HCT116 (cell line): ENCODE data around the gene NEDD4L. TPM values are rescaled to one million over a fixed set of nuclear protein-coding genes. Genes with fewer than 3 reads are reported as not detected.

Experiments used
- ATAC-seq: fragments of 200-7000 bp; cut with Tn5 transposase; 2 replicates; pipeline ENCODE4 v1.9.1; 2020; ENCODE audit warnings: mild to moderate bottlenecking, moderate library complexity
- BruUV-seq: library from RNA; stranded (reverse); fragments of 400-500 nt; replicated peaks from 2 replicates; lab custom pipeline; 2021; lab: Mats Ljungman, UMichigan
- CTCF ChIA-PET: fragments of 300-600 bp; sonication (Branson Sonifier 250); formaldehyde crosslinking; loops from one replicate; lab custom pipeline; 2021; ENCODE audit warnings: antibody characterized with exemption; lab: Charles Lee
- POLR2A ChIA-PET: fragments of 300-600, 350-600 bp; sonication (Branson Sonifier 250); formaldehyde crosslinking; loops from one replicate; lab custom pipeline; 2021; ENCODE audit warnings: antibody characterized with exemption; lab: Charles Lee
- RAD21 ChIA-PET, 2 experiments: fragments of 300-600 bp; sonication (Branson Sonifier 250); formaldehyde crosslinking; loops; one replicate each; lab custom pipeline; 2023; ENCODE audit warnings: low total read pairs in 2 of 2; ENCODE audit not compliant: uncharacterized antibody in 2 of 2, unreplicated experiment in 2 of 2, low non-redundant PET in 1 of 2; lab: Charles Lee
- DNase-seq: peaks from one replicate; pipeline ENCODE4 v3.0.0-alpha.2; 2010; ENCODE audit warnings: low read depth, low spot score
- H2AFZ ChIP-seq: fragments of 200-600 bp; shearing (Covaris generic), sonication (generic); 2 replicates; pipeline ENCODE4 v1.6.1; 2017; ENCODE audit warnings: low read depth, mixed run types, mixed read lengths, antibody characterized with exemption, low read length; ENCODE audit not compliant: poor library complexity, severe bottlenecking
- H3K27ac ChIP-seq: 2 replicates; pipeline ENCODE4 v1.5.1; 2012; ENCODE audit warnings: low read depth, low read length
- H3K27me3 ChIP-seq: fragments of 200-600 bp; sonication (generic); 2 replicates; pipeline ENCODE4 v1.6.1; 2016; ENCODE audit warnings: mixed run types, low read length, mixed read lengths; ENCODE audit not compliant: insufficient read depth
- H3K36me3 ChIP-seq, 2 experiments: fragments of 200-500 bp in 1 of 2; fragments of 200-600 bp in 1 of 2; sonication (Bioruptor generic) in 1 of 2; sonication (generic) in 1 of 2; 2 replicates each; pipeline versions ENCODE4 v1.5.1 to v1.6.1; 2014 to 2016; ENCODE audit warnings: low read length in 2 of 2, inconsistent platforms in 1 of 2, mixed read lengths in 1 of 2, mixed run types in 1 of 2; ENCODE audit not compliant: insufficient read depth in 2 of 2, control insufficient read depth in 1 of 2
- H3K4me1 ChIP-seq, 2 experiments: fragments of 200-600 bp in 1 of 2; sonication (generic) in 1 of 2; 2 replicates each; pipeline versions ENCODE4 v1.5.1 to v1.6.1; 2012 to 2017; ENCODE audit warnings: low read length in 2 of 2, inconsistent platforms in 1 of 2, mild to moderate bottlenecking in 1 of 2, mixed read lengths in 1 of 2, mixed run types in 1 of 2, moderate library complexity in 1 of 2; ENCODE audit not compliant: insufficient read depth in 2 of 2, control insufficient read depth in 1 of 2
- H3K4me2 ChIP-seq: fragments of 200-600 bp; sonication (generic); 2 replicates; pipeline ENCODE4 v1.6.1; 2017; ENCODE audit warnings: mixed run types, low read length, mixed read lengths
- H3K4me3 ChIP-seq, 2 experiments: fragments of 200-600 bp in 1 of 2; sonication (generic) in 1 of 2; replicated peaks in 1 of 2; 2 replicates each; pipeline ENCODE4 v1.5.1; 2011 to 2016; ENCODE audit warnings: low read length in 2 of 2, control low read depth in 1 of 2, low read depth in 1 of 2, mild to moderate bottlenecking in 1 of 2, mixed read lengths in 1 of 2, mixed run types in 1 of 2
- H3K79me2 ChIP-seq: fragments of 200-600 bp; sonication (generic); 2 replicates; pipeline ENCODE4 v1.6.1; 2017; ENCODE audit warnings: mild to moderate bottlenecking, mixed run types, low read length, moderate library complexity, mixed read lengths; ENCODE audit not compliant: insufficient read depth
- H3K9ac ChIP-seq: fragments of 200-600 bp; sonication (generic); 2 replicates; pipeline ENCODE4 v1.6.1; 2016; ENCODE audit warnings: low read length, mixed read lengths
- H3K9me2 ChIP-seq: fragments of 200-600 bp; sonication (generic), shearing (Covaris generic); 2 replicates; pipeline ENCODE4 v1.6.1; 2017; ENCODE audit warnings: mixed run types, mild to moderate bottlenecking, moderate library complexity; ENCODE audit not compliant: insufficient read depth
- H3K9me3 ChIP-seq, 2 experiments: fragments of 200-500 bp in 1 of 2; fragments of 200-600 bp in 1 of 2; sonication (Bioruptor generic) in 1 of 2; sonication (generic) in 1 of 2; 2 replicates each; pipeline ENCODE4 v1.6.1; 2014 to 2017; ENCODE audit warnings: low read length in 2 of 2, mixed read lengths in 2 of 2, inconsistent platforms in 1 of 2, low read depth in 1 of 2, mild to moderate bottlenecking in 1 of 2, mixed run types in 1 of 2, moderate library complexity in 1 of 2; ENCODE audit not compliant: control insufficient read depth in 1 of 2, insufficient read depth in 1 of 2
- H4K20me1 ChIP-seq: fragments of 200-600 bp; sonication (generic), shearing (Covaris generic); 2 replicates; pipeline ENCODE4 v1.6.1; 2017; ENCODE audit warnings: mixed run types, mild to moderate bottlenecking, moderate library complexity; ENCODE audit not compliant: insufficient read depth
- CBX3 ChIP-seq: IDR thresholded peaks from 2 replicates; pipeline ENCODE4 v1.6.1; 2012; ENCODE audit warnings: low read depth
- CEBPB ChIP-seq: IDR thresholded peaks from 2 replicates; pipeline ENCODE4 v1.6.1; 2012; ENCODE audit warnings: low read depth
- EGR1 ChIP-seq: IDR thresholded peaks from 2 replicates; pipeline ENCODE4 v1.6.1; 2012; ENCODE audit warnings: low read depth
- ELF1 ChIP-seq: IDR thresholded peaks from 2 replicates; pipeline ENCODE4 v1.6.1; 2012; ENCODE audit warnings: low read depth, borderline replicate concordance
- EZH2 ChIP-seq: fragments of 200-600 bp; sonication (generic); IDR thresholded peaks from 2 replicates; pipeline ENCODE4 v1.6.1; 2017; ENCODE audit warnings: antibody characterized with exemption, mixed run types
- JUND ChIP-seq: IDR thresholded peaks from 2 replicates; pipeline ENCODE4 v1.6.1; 2012
- SIN3A ChIP-seq: IDR thresholded peaks from 2 replicates; pipeline ENCODE4 v1.6.1; 2012; ENCODE audit warnings: low read depth
- SP1 ChIP-seq: IDR thresholded peaks from 2 replicates; pipeline ENCODE4 v1.6.1; 2012; ENCODE audit warnings: low read depth
- SRF ChIP-seq: IDR thresholded peaks from 2 replicates; pipeline ENCODE4 v1.6.1; 2012; ENCODE audit warnings: low read depth
- TCF7L2 ChIP-seq: IDR thresholded peaks from 2 replicates; pipeline ENCODE4 v1.7.0; 2011; ENCODE audit warnings: borderline replicate concordance, inconsistent platforms; ENCODE audit not compliant: insufficient read depth, insufficient read length; ENCODE audit errors: extremely low read depth
- YY1 ChIP-seq: IDR thresholded peaks from 2 replicates; pipeline ENCODE4 v1.6.1; 2011; ENCODE audit warnings: low read length, low read depth, moderate library complexity, mild to moderate bottlenecking; ENCODE audit not compliant: insufficient replicate concordance; ENCODE audit errors: extremely low read depth
- ZNF274 ChIP-seq: fragments of 200-500 bp; sonication (Bioruptor generic); IDR thresholded peaks from 2 replicates; pipeline ENCODE4 v1.6.1; 2014; ENCODE audit warnings: mild to moderate bottlenecking, low read depth, low read length, inconsistent platforms
- intact Hi-C: fragments of 100-400 bp; cut with micrococcal nuclease; formaldehyde crosslinking; loops from 2 replicates; pipeline ENCODE4 v1.10.0; 2022
- total RNA-seq: library from RNA; stranded (reverse); gene quantifications from one replicate; pipeline ENCODE4 v1.2.1, GENCODE V29; 2021; ENCODE audit not compliant: unreplicated experiment
- TF ChIP-seq, protein P1 (sequence below): IDR thresholded peaks from 2 replicates; pipeline ENCODE4 v1.6.1; 2011; ENCODE audit warnings: mild to moderate bottlenecking, low read length, moderate library complexity; ENCODE audit not compliant: insufficient replicate concordance; ENCODE audit errors: extremely low read depth
- TF ChIP-seq, protein P2 (sequence below): IDR thresholded peaks from 2 replicates; pipeline ENCODE4 v1.6.1; 2012
- TF ChIP-seq, protein P3 (sequence below), 3 experiments: fragments of 200-600 bp in 1 of 3; sonication (generic) in 1 of 3; IDR thresholded peaks in 2 of 3; conservative IDR thresholded peaks in 1 of 3; 2 replicates each; pipeline ENCODE4 v1.5.1; 2012 to 2017; ENCODE audit warnings: low read depth in 2 of 3, low read length in 2 of 3, antibody characterized with exemption in 1 of 3, borderline replicate concordance in 1 of 3, control low read depth in 1 of 3, mild to moderate bottlenecking in 1 of 3, mixed read lengths in 1 of 3, mixed run types in 1 of 3, moderate library complexity in 1 of 3; ENCODE audit not compliant: insufficient read depth in 1 of 3

The NEDD4L gene
- total RNA-seq, 1 experiment from 2014 or later, result 41.5 TPM

DNA sequence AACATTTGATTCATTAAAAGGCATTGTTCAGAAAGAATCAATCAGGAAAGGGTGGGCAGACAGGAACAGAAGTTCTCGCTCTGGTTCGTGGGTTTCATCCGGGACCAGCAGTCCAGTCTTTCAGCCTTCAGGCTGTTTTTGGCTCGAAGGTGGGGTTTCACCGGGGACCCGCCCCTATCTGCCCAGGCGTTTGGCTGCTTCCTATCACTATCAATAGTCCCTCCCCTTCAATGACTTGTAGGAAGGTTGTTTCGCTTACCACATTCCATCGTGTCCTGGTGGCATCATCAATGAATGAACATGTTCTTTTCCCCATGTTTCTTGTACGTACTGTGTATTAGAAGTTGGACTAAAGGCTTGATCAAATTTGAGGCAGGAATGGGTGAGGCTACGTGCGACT lies 130.3 kb downstream of the NEDD4L start:
- H3K4me1 ChIP-seq, result peaks cover 17 to 22% of the 10 kb centered on the region in 2 experiments
- H2AFZ ChIP-seq, result no peak overlapping the region
- H4K20me1 ChIP-seq, result no peaks in the 10 kb centered on the region
- ChIA-PET RAD21 (no interaction called here), CTCF (no interaction called here), POLR2A (no interaction called here)
- no peaks in the 10 kb centered on the region for H3K9me2 ChIP-seq
- no peak for ATAC-seq
- no peaks in the 10 kb centered on the region for H3K27me3 ChIP-seq
- no peaks in the 10 kb centered on the region for H3K79me2 ChIP-seq
- no peak overlapping the region for H3K4me2 ChIP-seq
- no peaks in the 10 kb centered on the region for H3K36me3 ChIP-seq
- H3K9ac ChIP-seq, result no peak overlapping the region
- H3K4me3 ChIP-seq, result no peak overlapping the region
- intact Hi-C loops, result no loop called here
- no peak overlapping the region for H3K27ac ChIP-seq
- BruUV-seq, result no TSS peak
- DNase-seq, result no peak
- no peaks in the 10 kb centered on the region for H3K9me3 ChIP-seq
- no peak for TF ChIP-seq JUND
- no peak for TF ChIP-seq SIN3A
- no peak for TF ChIP-seq ZNF274
- TF ChIP-seq, protein P1, sequence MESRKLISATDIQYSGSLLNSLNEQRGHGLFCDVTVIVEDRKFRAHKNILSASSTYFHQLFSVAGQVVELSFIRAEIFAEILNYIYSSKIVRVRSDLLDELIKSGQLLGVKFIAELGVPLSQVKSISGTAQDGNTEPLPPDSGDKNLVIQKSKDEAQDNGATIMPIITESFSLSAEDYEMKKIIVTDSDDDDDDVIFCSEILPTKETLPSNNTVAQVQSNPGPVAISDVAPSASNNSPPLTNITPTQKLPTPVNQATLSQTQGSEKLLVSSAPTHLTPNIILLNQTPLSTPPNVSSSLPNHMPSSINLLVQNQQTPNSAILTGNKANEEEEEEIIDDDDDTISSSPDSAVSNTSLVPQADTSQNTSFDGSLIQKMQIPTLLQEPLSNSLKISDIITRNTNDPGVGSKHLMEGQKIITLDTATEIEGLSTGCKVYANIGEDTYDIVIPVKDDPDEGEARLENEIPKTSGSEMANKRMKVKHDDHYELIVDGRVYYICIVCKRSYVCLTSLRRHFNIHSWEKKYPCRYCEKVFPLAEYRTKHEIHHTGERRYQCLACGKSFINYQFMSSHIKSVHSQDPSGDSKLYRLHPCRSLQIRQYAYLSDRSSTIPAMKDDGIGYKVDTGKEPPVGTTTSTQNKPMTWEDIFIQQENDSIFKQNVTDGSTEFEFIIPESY, result no peak
- TF ChIP-seq YY1, result no peak
- TF ChIP-seq CBX3, result no peak

DNA sequence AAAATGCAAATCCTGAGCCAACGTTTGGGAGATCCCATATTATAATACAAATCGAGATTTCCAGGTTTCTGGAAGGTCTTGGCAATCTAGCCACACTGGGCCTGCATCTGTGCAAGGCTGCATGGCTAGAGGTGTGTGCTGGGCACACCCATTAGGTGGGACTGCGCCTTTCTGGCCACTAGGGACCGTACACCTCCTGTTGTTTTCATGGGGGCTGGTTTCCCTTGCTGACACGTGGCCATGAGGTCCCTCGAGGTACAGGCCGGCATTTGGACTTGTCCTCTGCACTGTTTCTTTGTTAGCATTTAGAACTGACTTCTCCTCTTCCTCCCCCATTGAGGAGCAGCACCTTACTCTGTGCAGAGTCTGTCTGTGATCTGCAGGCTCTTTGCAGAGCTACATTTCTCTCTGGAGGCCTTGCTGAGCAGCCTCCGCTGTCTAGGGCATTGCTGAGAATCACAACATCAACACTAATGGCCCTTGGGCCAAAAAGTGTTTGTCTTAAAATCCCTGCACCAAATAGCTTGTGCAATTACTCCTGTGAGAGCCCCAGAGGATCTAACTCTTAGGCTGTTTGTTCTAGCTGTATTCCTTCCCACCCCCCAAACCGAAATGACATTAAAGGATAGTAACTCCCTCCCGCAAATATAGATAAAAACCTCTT lies 131.2 kb downstream of the NEDD4L start:
- peak; percentile 74 for ATAC-seq
- RAD21 ChIA-PET, result no interaction called here
- no peak overlapping the region for H3K4me2 ChIP-seq
- TF ChIP-seq SRF (no peak), EGR1 (no peak), ZNF274 (no peak), ELF1 (no peak), SP1 (no peak), TCF7L2 (no peak), CEBPB (no peak), EZH2 (no peak)
- TF ChIP-seq, protein P2, sequence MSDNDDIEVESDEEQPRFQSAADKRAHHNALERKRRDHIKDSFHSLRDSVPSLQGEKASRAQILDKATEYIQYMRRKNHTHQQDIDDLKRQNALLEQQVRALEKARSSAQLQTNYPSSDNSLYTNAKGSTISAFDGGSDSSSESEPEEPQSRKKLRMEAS, result peak; percentile 23; the same call in 1 of the 2 replicates
- TF ChIP-seq, protein P3, sequence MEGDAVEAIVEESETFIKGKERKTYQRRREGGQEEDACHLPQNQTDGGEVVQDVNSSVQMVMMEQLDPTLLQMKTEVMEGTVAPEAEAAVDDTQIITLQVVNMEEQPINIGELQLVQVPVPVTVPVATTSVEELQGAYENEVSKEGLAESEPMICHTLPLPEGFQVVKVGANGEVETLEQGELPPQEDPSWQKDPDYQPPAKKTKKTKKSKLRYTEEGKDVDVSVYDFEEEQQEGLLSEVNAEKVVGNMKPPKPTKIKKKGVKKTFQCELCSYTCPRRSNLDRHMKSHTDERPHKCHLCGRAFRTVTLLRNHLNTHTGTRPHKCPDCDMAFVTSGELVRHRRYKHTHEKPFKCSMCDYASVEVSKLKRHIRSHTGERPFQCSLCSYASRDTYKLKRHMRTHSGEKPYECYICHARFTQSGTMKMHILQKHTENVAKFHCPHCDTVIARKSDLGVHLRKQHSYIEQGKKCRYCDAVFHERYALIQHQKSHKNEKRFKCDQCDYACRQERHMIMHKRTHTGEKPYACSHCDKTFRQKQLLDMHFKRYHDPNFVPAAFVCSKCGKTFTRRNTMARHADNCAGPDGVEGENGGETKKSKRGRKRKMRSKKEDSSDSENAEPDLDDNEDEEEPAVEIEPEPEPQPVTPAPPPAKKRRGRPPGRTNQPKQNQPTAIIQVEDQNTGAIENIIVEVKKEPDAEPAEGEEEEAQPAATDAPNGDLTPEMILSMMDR (IDR thresholded peaks at IDR 0.05 in 2 of 3, conservative IDR thresholded peaks at IDR 0.05 in 1 of 3; ENCODE audit: borderline replicate concordance in 1 of 3, insufficient read depth in 1 of 3, low read depth in 2 of 3, low read length in 2 of 3), result peak in 2 of 3 experiments; percentile 21 to 33; a peak in 3 of 6 replicates

More for the DNA sequence above, 131.2 kb downstream of the NEDD4L start:
- Histone ChIP-seq H2AFZ (no peak overlapping the region), H3K9me2 (no peaks in the 10 kb centered on the region), H3K4me1 (peaks cover 17 to 22% of the 10 kb centered on the region in 2 experiments), H3K79me2 (no peaks in the 10 kb centered on the region), H3K27me3 (no peaks in the 10 kb centered on the region), H3K36me3 (no peaks in the 10 kb centered on the region), H3K27ac (no peak overlapping the region), H4K20me1 (no peaks in the 10 kb centered on the region), H3K9ac (no peak overlapping the region), H3K9me3 (no peaks in the 10 kb centered on the region), H3K4me3 (no peak overlapping the region)
- CTCF ChIA-PET, result interaction anchor here (1.1 to 1.7 kb wide), 2 partner anchors 40 to 293 kb away, joined by 3 to 4 read pairs; no protein-coding TSS in a partner anchor
- no peak for DNase-seq
- BruUV-seq, result no TSS peak
- POLR2A ChIA-PET, result no interaction called here
- intact Hi-C loops, result no loop called here
